Measurements from ENCODE around the gene IQCH. TPM values are rescaled to one million over a fixed set of nuclear protein-coding genes. Genes with fewer than 3 reads are reported as not detected.
"Not testable (repeated sequence)": the region's sequence is repeated elsewhere in the genome, so short reads cannot be mapped to it uniquely, and the experiment has no call there.

The IQCH gene
- polyA plus RNA-seq, 1 of the 3 experiments (the other 2 are of a cell fraction), result 0.81 TPM

- TF ChIP-seq MAX (IDR thresholded peaks at IDR 0.05; ENCODE audit: low read depth), result no peak
- no peak for TF ChIP-seq USF1 (IDR thresholded peaks at IDR 0.05; ENCODE audit: borderline replicate concordance, low read depth)
- TF ChIP-seq PBX3 (IDR thresholded peaks at IDR 0.05), result no peak
- TF ChIP-seq NFIC (IDR thresholded peaks at IDR 0.05; ENCODE audit: borderline replicate concordance), result no peak
- no peak for TF ChIP-seq REST (IDR thresholded peaks at IDR 0.05; ENCODE audit: low read depth, low read length)
- TF ChIP-seq CTCF (IDR thresholded peaks at IDR 0.05), result no peak
- no peak for TF ChIP-seq RXRA (IDR thresholded peaks at IDR 0.05; ENCODE audit: borderline replicate concordance, low read depth)
- no peak for TF ChIP-seq CHD2 (IDR thresholded peaks at IDR 0.05; ENCODE audit: low read length, partially characterized antibody)
- no peak for TF ChIP-seq FOXM1 (IDR thresholded peaks at IDR 0.05; ENCODE audit: low read depth)
- no peak for TF ChIP-seq RCOR1 (IDR thresholded peaks at IDR 0.05; ENCODE audit: low read length)
- no peak for TF ChIP-seq FOXJ3 (CRISPR knock-in tag; IDR thresholded peaks at IDR 0.05)
- no peak for TF ChIP-seq POLR2AphosphoS5 (IDR thresholded peaks at IDR 0.05; ENCODE audit: low read depth, low read length)
- no peak for TF ChIP-seq ELF1 (IDR thresholded peaks at IDR 0.05)
- Histone ChIP-seq H3F3A (replicated peaks; ENCODE audit: insufficient read depth) (peaks cover 5% of the 10 kb centered on the region), H3K27me3 (ENCODE audit: insufficient read depth) (no peaks in the 10 kb centered on the region), H2AFZ (ENCODE audit: low read depth) (no peak overlapping the region), H3K9me2 (no peaks in the 10 kb centered on the region), H3K9me3 (no peaks in the 10 kb centered on the region), H3K4me1 (ENCODE audit: control insufficient read depth in 1 of 2, insufficient read depth in 2 of 2, low read depth in 1 of 2, low read length in 1 of 2) (peaks cover 0 to 11% of the 10 kb centered on the region in 2 experiments; a peak in 1 of 4 replicates), H3K9ac (no peak overlapping the region), H4K20me1 (ENCODE audit: insufficient read depth) (no peaks in the 10 kb centered on the region), H3K79me2 (ENCODE audit: insufficient read depth) (no peaks in the 10 kb centered on the region), H3K4me3 (ENCODE audit: low read depth in 2 of 2, low read length in 1 of 2) (no peak overlapping the region), H3K4me2 (no peak overlapping the region), H3K27ac (ENCODE audit: low read depth in 2 of 2, low read length in 1 of 2) (no peak overlapping the region), H3K36me3 (replicated peaks in 1 of 2; ENCODE audit: control insufficient read depth in 1 of 2, insufficient read depth in 2 of 2, low read length in 1 of 2) (no peaks in the 10 kb centered on the region)
- CTCF ChIA-PET, result interaction anchor here (0.6 kb wide), 1 partner anchor 10 kb away, joined by 3 read pairs; no protein-coding TSS in a partner anchor
- WGBS (ENCODE audit: low lambda C conversion rate), result 97% methylated on average over 2 of the region's 2 CpGs
- DNase-seq, result no peak
- POLR2A ChIA-PET, result no interaction called here
Measured at GRCh38 chr15:67361100-67361499, 106.5 kb downstream of the IQCH start.

- peaks cover 0 to 11% of the 10 kb centered on the region in 2 experiments; a peak in 1 of 4 replicates for H3K4me1 ChIP-seq (ENCODE audit: control insufficient read depth in 1 of 2, insufficient read depth in 2 of 2, low read depth in 1 of 2, low read length in 1 of 2)
- CTCF ChIA-PET, result interaction anchor here (1.2 kb wide), 1 partner anchor 417 kb away, joined by 3 read pairs; no protein-coding TSS in a partner anchor
- H2AFZ ChIP-seq (ENCODE audit: low read depth); DNase-seq; H3K9me2 ChIP-seq; H3K4me2 ChIP-seq; H3K9ac ChIP-seq; H3K27me3 ChIP-seq (ENCODE audit: insufficient read depth); H3K79me2 ChIP-seq (ENCODE audit: insufficient read depth); H4K20me1 ChIP-seq (ENCODE audit: insufficient read depth); H3K9me3 ChIP-seq; H3F3A ChIP-seq (replicated peaks; ENCODE audit: insufficient read depth); H3K36me3 ChIP-seq (replicated peaks in 1 of 2; ENCODE audit: control insufficient read depth in 1 of 2, insufficient read depth in 2 of 2, low read length in 1 of 2); H3K27ac ChIP-seq (ENCODE audit: low read depth in 2 of 2, low read length in 1 of 2); H3K4me3 ChIP-seq (ENCODE audit: low read depth in 2 of 2, low read length in 1 of 2); POLR2A ChIA-PET: not testable (repeated sequence)
- WGBS (ENCODE audit: low lambda C conversion rate), result 67% methylated on average over 1 of the region's 1 CpG
Measured at GRCh38 chr15:67363712-67364111, 109.1 kb downstream of the IQCH start.
